Mammary epithelial cell (primary cell): ENCODE measurements around the gene ADAMTS2.

Experiments used
- EZH2 ChIP-seq: IDR thresholded peaks from 2 replicates; pipeline ENCODE4 v1.6.1; 2012; ENCODE audit warnings: low read length, inconsistent platforms, borderline replicate concordance
- TF ChIP-seq, protein P1 (sequence below), 2 donors: IDR thresholded peaks in 1 of 2; conservative IDR thresholded peaks in 1 of 2; 2 replicates each; pipeline ENCODE4 v1.5.1; 2011 to 2012; ENCODE audit warnings: inconsistent platforms in 2 of 2, low read length in 2 of 2, mild to moderate bottlenecking in 2 of 2, control low read depth in 1 of 2, low read depth in 1 of 2; ENCODE audit not compliant: insufficient read depth in 1 of 2; ENCODE audit errors: extremely low read depth in 1 of 2

- no peak for TF ChIP-seq EZH2
- TF ChIP-seq, protein P1, sequence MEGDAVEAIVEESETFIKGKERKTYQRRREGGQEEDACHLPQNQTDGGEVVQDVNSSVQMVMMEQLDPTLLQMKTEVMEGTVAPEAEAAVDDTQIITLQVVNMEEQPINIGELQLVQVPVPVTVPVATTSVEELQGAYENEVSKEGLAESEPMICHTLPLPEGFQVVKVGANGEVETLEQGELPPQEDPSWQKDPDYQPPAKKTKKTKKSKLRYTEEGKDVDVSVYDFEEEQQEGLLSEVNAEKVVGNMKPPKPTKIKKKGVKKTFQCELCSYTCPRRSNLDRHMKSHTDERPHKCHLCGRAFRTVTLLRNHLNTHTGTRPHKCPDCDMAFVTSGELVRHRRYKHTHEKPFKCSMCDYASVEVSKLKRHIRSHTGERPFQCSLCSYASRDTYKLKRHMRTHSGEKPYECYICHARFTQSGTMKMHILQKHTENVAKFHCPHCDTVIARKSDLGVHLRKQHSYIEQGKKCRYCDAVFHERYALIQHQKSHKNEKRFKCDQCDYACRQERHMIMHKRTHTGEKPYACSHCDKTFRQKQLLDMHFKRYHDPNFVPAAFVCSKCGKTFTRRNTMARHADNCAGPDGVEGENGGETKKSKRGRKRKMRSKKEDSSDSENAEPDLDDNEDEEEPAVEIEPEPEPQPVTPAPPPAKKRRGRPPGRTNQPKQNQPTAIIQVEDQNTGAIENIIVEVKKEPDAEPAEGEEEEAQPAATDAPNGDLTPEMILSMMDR (conservative IDR thresholded peaks at IDR 0.05 in 1 of 2, IDR thresholded peaks at IDR 0.05 in 1 of 2; ENCODE audit: extremely low read depth in 1 of 2, insufficient read depth in 1 of 2, low read depth in 1 of 2, low read length in 2 of 2): no peak
Observed at GRCh38 chr5:179218943-179219330, 126.3 kb downstream of the ADAMTS2 start.
